CD4-positive, alpha-beta T cell treated with Interferon gamma for 1 hour (primary cell): Measurements from ENCODE around the gene IRGQ.
"Not testable (repeated sequence)": the region's sequence is repeated elsewhere in the genome, so short reads cannot be mapped to it uniquely, and the experiment has no call there.

ENCODE experiments used
- DNase-seq: peaks from one replicate; pipeline ENCODE4 v3.0.0-alpha.2; 2020

Gene IRGQ

GRCh38 chr19:43569657-43570056, 26.3 kb downstream of the IRGQ start:
- DNase-seq, result no peak

GRCh38 chr19:43564800-43565199, 31.1 kb downstream of the IRGQ start:
- no peak for DNase-seq

- DNase-seq, result no peak
These were observed 32.0 kb downstream of the IRGQ start for GRCh38 chr19:43563816-43564457.

- DNase-seq, result peak; percentile 92
These were observed 33.2 kb downstream of the IRGQ start for GRCh38 chr19:43562698-43563241.

GRCh38 chr19:43562226-43562697, 33.7 kb downstream of the IRGQ start:
- DNase-seq, result no peak

- no peak for DNase-seq
These were observed 34.6 kb downstream of the IRGQ start for GRCh38 chr19:43561139-43561970.

GRCh38 chr19:43560687-43561086, 35.2 kb downstream of the IRGQ start:
- peak; percentile 20 for DNase-seq

GRCh38 chr19:43555185-43555770, 40.7 kb downstream of the IRGQ start:
- peak; percentile 82 for DNase-seq

- DNase-seq, result no peak
These were observed 41.5 kb downstream of the IRGQ start for GRCh38 chr19:43554317-43554895.

GRCh38 chr19:43553656-43554055, 42.3 kb downstream of the IRGQ start:
- no peak for DNase-seq

- DNase-seq, result no peak
These were observed 43.3 kb downstream of the IRGQ start for GRCh38 chr19:43552616-43553015.

- no peak for DNase-seq
These were observed 43.8 kb downstream of the IRGQ start for GRCh38 chr19:43552198-43552450.

- no peak for DNase-seq
These were observed 44.3 kb downstream of the IRGQ start for GRCh38 chr19:43551399-43552197.

GRCh38 chr19:43548706-43549105, 47.2 kb downstream of the IRGQ start:
- DNase-seq, result no peak

GRCh38 chr19:43547926-43548325, 48.0 kb downstream of the IRGQ start:
- DNase-seq, result not testable (repeated sequence)

GRCh38 chr19:43546581-43546980, 49.4 kb downstream of the IRGQ start:
- no peak for DNase-seq

- no peak for DNase-seq
These were observed 50.0 kb downstream of the IRGQ start for GRCh38 chr19:43545981-43546380.

GRCh38 chr19:43545276-43545675, 50.7 kb downstream of the IRGQ start:
- DNase-seq, result no peak

- DNase-seq, result no peak
These were observed 51.9 kb downstream of the IRGQ start for GRCh38 chr19:43544077-43544476.

- DNase-seq, result no peak
These were observed 53.8 kb downstream of the IRGQ start for GRCh38 chr19:43541920-43542650.

GRCh38 chr19:43540381-43540780, 55.6 kb downstream of the IRGQ start:
- DNase-seq, result no peak

- DNase-seq, result no peak
These were observed 57.0 kb downstream of the IRGQ start for GRCh38 chr19:43538922-43539321.
